Kidney (tissue), 14 donors: ENCODE results near the gene SLC4A4. TPM values are rescaled to one million over a fixed set of nuclear protein-coding genes. Genes with fewer than 3 reads are reported as not detected.

Experiments
- DNase-seq, 5 donors: peaks; one replicate each; pipeline ENCODE4 v3.0.0-alpha.2; 2013 to 2020
- FAIRE-seq: peaks from 2 replicates; lab custom pipeline; 2012; peaks lifted over from hg19 to GRCh38; lab: Jason Lieb, UNC
- H3K27ac ChIP-seq, 2 donors: one replicate each; pipeline ENCODE4 v1.7.0; 2013; ENCODE audit warnings: low read depth in 2 of 2, low read length in 2 of 2, inconsistent platforms in 1 of 2
- H3K27me3 ChIP-seq: one replicate; pipeline ENCODE4 v1.7.1; 2013; ENCODE audit warnings: low read length, inconsistent platforms; ENCODE audit not compliant: control insufficient read depth, insufficient read depth
- H3K36me3 ChIP-seq, 3 donors: one replicate each; pipeline versions ENCODE4 v1.7.0 to v1.7.1; 2013; ENCODE audit warnings: low read length in 3 of 3, control low read depth in 1 of 3, inconsistent platforms in 1 of 3; ENCODE audit not compliant: insufficient read depth in 3 of 3, control insufficient read depth in 2 of 3
- H3K4me1 ChIP-seq, 3 donors: one replicate each; pipeline versions ENCODE4 v1.7.0 to v1.7.1; 2013; ENCODE audit warnings: low read length in 3 of 3, inconsistent platforms in 1 of 3, low read depth in 1 of 3; ENCODE audit not compliant: control insufficient read depth in 2 of 3, insufficient read depth in 2 of 3
- H3K4me3 ChIP-seq, 3 donors: one replicate each; pipeline versions ENCODE4 v1.7.0 to v1.8.1; 2013; ENCODE audit warnings: low read length in 3 of 3, control low read depth in 1 of 3, inconsistent platforms in 1 of 3
- H3K9ac ChIP-seq, 3 donors: one replicate each; pipeline versions ENCODE4 v1.7.0 to v1.7.1; 2013; ENCODE audit warnings: low read length in 3 of 3, control low read depth in 1 of 3, inconsistent platforms in 1 of 3
- H3K9me3 ChIP-seq, 3 donors: one replicate each; pipeline versions ENCODE4 v1.7.0 to v1.7.1; 2013; ENCODE audit warnings: low read length in 3 of 3, control low read depth in 1 of 3, inconsistent platforms in 1 of 3; ENCODE audit not compliant: control insufficient read depth in 2 of 3, insufficient read depth in 1 of 3
- intact Hi-C: fragments of 100-400 bp; cut with DNase I; formaldehyde crosslinking; loops from one replicate; pipeline ENCODE4 v1.11.1; 2022
- polyA plus RNA-seq: library from polyadenylated mRNA; stranded (reverse); fragments of 350-450 nt; fragmentation: Illumina TruSeq; extraction: RNeasy Lipid Tissue Mini Kit (QIAGEN cat#74804); gene quantifications from one replicate; pipeline ENCODE4 v1.2.3, GENCODE V29; 2014; ENCODE audit warnings: low read depth, low replicate concordance; ENCODE audit not compliant: insufficient read depth
- total RNA-seq: library from RNA; stranded (reverse); fragmentation: NEBNext Ultra II Directional; extraction: Animal tissue kit (Norgen Biotek cat#: 25700); gene quantifications from one replicate; pipeline ENCODE4 v1.2.1, GENCODE V29; 2021
- TF ChIP-seq, protein P1 (sequence below): IDR thresholded peaks from 3 replicates; pipeline ENCODE4 v1.5.1; 2012; ENCODE audit warnings: mild to moderate bottlenecking, moderate library complexity, borderline replicate concordance; ENCODE audit not compliant: insufficient read depth; ENCODE audit errors: extremely low read depth
- donor health status: control.
- donor health status: control.
- donor health status: control.
- donor health status: control.
- donor health status: control.
- donor health status: DM: yes; HTN: yes; CAD: no.
- donor health status: Normal renal cell carcinoma (clear cell type).

SLC4A4 gene
- total and polyA plus RNA-seq, 2 donors from 2014 or later, result 37.1 to 56.5 TPM

DNA sequence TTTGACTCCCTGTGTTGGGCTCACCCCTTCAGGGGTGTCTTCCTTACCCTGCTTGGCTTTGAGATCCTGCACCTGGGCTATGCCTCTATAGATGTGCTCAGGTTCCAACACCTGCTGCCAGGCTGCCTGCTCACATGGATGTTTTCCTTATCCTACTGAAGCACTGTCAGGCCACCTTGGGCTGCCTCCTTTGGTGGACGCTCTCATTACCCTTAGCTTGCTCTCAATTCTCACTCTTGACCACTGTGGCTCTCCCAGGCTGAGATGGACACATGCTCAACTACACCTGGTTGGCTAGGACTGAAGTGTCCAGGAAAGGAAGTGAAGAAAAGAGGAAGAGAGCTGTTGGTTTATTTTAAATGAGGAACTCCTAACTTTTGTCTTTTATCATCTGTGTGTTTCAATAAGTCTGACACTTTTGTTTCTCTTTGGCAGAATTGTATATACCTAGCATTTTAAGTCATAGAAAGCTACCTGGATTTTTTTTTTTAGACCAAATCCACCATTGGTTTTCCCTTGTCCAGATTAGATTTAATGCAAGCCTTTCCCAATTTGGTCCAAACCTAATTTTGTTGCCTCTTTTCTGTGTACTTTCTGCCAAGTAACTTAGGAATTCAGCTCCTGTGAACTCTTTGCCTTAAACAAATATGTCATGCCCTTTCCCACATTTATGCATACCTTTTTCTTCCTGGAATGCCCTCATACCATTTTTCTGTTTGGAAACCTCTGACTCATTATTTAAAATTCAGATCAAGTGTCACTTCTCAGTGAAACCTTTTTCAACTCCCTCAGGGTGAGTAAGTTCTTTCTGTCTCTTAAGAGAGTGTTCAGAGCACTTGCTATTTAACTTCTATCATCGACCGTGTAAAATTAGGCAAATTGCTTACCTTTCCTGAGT is 269.2 kb downstream of the SLC4A4 start:
- H3K4me3 ChIP-seq, result no peak overlapping the region
- H3K9me3 ChIP-seq, result no peaks in the 10 kb centered on the region
- H3K4me1 ChIP-seq, result no peaks in the 10 kb centered on the region
- TF ChIP-seq, protein P1, sequence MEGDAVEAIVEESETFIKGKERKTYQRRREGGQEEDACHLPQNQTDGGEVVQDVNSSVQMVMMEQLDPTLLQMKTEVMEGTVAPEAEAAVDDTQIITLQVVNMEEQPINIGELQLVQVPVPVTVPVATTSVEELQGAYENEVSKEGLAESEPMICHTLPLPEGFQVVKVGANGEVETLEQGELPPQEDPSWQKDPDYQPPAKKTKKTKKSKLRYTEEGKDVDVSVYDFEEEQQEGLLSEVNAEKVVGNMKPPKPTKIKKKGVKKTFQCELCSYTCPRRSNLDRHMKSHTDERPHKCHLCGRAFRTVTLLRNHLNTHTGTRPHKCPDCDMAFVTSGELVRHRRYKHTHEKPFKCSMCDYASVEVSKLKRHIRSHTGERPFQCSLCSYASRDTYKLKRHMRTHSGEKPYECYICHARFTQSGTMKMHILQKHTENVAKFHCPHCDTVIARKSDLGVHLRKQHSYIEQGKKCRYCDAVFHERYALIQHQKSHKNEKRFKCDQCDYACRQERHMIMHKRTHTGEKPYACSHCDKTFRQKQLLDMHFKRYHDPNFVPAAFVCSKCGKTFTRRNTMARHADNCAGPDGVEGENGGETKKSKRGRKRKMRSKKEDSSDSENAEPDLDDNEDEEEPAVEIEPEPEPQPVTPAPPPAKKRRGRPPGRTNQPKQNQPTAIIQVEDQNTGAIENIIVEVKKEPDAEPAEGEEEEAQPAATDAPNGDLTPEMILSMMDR, result no peak
- DNase-seq (no peak), FAIRE-seq (no peak)
- no peaks in the 10 kb centered on the region for H3K36me3 ChIP-seq
- H3K27ac ChIP-seq, result no peak overlapping the region
- intact Hi-C loops, result no loop called here
- no peak overlapping the region for H3K9ac ChIP-seq
- H3K27me3 ChIP-seq, result no peaks in the 10 kb centered on the region

DNA sequence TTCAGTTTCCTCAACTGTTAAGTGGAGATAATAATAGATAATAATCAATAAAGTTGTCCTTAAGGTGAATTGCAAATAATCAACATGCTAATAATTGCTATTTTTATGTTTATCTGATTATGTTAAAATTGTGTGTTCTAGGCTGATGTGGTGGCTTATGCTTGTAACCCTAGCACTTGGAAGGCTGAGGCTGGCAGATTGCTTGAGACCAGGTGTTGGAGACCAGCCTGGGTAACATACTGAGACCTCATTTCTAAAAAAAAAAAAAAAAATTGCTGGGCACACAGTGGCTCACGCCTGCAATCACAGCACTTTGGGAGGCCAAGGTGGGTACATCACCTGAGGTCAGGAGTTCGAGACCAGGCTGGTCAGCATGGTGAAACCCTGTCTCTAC is 269.9 kb downstream of the SLC4A4 start:
- no peaks in the 10 kb centered on the region for H3K27me3 ChIP-seq
- H3K27ac ChIP-seq, result no peak overlapping the region
- TF ChIP-seq, protein P1, result no peak
- H3K4me3 ChIP-seq, result no peak overlapping the region
- H3K4me1 ChIP-seq, result no peaks in the 10 kb centered on the region
- intact Hi-C loops, result no loop called here
- FAIRE-seq, result no peak
- H3K36me3 ChIP-seq, result no peaks in the 10 kb centered on the region
- no peak overlapping the region for H3K9ac ChIP-seq
- no peak for DNase-seq
- no peaks in the 10 kb centered on the region for H3K9me3 ChIP-seq

DNA sequence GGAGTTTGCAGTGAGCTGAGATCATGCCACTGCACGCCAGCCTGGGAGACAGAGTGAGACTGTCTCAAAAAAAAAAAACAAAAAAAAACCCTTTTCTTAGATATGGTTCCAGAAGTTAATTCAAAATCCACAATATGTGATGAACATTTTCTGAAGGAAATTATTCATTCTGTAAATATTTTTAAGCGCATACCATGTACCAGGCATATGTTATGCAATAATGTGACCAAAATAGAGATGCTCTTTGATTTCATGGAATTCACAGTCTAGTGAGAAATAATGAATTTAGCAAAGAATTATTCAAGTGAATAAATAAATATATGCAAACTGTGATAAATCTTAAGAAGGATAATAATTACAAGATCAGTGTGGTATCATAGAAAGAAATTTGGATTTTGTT is 270.3 kb downstream of the SLC4A4 start:
- no peak overlapping the region for H3K9ac ChIP-seq
- H3K36me3 ChIP-seq, result no peaks in the 10 kb centered on the region
- TF ChIP-seq, protein P1, result no peak
- DNase-seq (no peak), FAIRE-seq (no peak)
- no peaks in the 10 kb centered on the region for H3K4me1 ChIP-seq
- H3K27me3 ChIP-seq, result no peaks in the 10 kb centered on the region
- H3K27ac ChIP-seq, result no peak overlapping the region
- no peak overlapping the region for H3K4me3 ChIP-seq
- no peaks in the 10 kb centered on the region for H3K9me3 ChIP-seq
- intact Hi-C loops, result no loop called here

DNA sequence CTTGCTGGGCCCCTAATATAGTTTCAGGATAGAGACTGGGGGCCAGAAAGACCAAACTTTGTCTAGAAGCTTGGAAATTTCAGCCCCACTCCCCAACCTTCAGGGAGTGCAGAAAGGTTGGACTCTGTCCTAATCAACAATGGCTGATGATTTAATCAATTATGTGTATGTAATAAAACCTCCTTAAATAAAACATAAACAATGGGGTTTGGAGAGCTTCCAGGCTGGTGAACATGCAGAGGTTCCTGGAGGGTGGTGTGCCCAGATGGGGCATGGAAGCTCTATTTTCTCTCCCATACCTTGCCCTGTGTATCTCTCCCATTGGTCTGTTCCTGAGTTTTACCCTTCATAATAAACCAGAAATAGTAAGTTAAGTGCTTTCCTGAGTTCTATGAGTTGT is 270.8 kb downstream of the SLC4A4 start:
- no peaks in the 10 kb centered on the region for H3K27me3 ChIP-seq
- no peak for DNase-seq
- H3K4me3 ChIP-seq, result no peak overlapping the region
- no peaks in the 10 kb centered on the region for H3K4me1 ChIP-seq
- FAIRE-seq, result no peak
- no peak overlapping the region for H3K9ac ChIP-seq
- no peaks in the 10 kb centered on the region for H3K9me3 ChIP-seq
- intact Hi-C loops, result no loop called here
- TF ChIP-seq, protein P1, result no peak
- H3K27ac ChIP-seq, result no peak overlapping the region
- no peaks in the 10 kb centered on the region for H3K36me3 ChIP-seq
